ENCODE results near the gene OSBPL9.
"Not testable (repeated sequence)": the region's sequence is repeated elsewhere in the genome, so short reads cannot be mapped to it uniquely, and the experiment has no call there.

OSBPL9 gene

DNA sequence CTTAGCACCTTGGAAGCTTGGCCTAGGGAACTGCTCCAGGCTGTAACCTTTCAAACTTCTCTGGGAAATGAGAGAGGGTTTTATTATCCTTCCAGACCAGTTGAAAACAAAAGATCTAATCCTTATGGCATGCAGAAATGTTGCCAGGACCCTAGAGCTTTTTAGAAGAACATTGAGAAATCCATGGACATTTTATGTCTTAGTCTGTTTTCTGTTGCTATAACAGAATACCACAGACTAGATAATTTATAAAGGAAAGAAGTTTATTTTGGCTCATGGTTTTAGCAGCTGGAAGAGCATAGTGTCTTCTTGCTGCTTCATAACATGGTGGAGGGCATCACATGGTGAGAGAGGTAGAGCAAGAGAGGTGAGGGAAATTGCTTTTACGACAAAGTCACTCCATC is 25.8 kb downstream of the OSBPL9 start:
- TF ChIP-seq, protein P1, sequence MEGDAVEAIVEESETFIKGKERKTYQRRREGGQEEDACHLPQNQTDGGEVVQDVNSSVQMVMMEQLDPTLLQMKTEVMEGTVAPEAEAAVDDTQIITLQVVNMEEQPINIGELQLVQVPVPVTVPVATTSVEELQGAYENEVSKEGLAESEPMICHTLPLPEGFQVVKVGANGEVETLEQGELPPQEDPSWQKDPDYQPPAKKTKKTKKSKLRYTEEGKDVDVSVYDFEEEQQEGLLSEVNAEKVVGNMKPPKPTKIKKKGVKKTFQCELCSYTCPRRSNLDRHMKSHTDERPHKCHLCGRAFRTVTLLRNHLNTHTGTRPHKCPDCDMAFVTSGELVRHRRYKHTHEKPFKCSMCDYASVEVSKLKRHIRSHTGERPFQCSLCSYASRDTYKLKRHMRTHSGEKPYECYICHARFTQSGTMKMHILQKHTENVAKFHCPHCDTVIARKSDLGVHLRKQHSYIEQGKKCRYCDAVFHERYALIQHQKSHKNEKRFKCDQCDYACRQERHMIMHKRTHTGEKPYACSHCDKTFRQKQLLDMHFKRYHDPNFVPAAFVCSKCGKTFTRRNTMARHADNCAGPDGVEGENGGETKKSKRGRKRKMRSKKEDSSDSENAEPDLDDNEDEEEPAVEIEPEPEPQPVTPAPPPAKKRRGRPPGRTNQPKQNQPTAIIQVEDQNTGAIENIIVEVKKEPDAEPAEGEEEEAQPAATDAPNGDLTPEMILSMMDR (IDR thresholded peaks at IDR 0.05) = no peak
- peaks cover 27% of the 10 kb centered on the region for H3K4me1 Mint-ChIP-seq
- peaks cover 11% of the 10 kb centered on the region for H3K9me3 Mint-ChIP-seq
- H3K27me3 Mint-ChIP-seq (ENCODE audit: low read depth, poor library complexity) = no peaks in the 10 kb centered on the region
- peaks cover 31% of the 10 kb centered on the region for H3K36me3 Mint-ChIP-seq (ENCODE audit: low read depth)
- DNase-seq = no peak
- H3K4me3 Mint-ChIP-seq = no peak overlapping the region
- H3K27ac Mint-ChIP-seq = peak overlapping the region; percentile 95

DNA sequence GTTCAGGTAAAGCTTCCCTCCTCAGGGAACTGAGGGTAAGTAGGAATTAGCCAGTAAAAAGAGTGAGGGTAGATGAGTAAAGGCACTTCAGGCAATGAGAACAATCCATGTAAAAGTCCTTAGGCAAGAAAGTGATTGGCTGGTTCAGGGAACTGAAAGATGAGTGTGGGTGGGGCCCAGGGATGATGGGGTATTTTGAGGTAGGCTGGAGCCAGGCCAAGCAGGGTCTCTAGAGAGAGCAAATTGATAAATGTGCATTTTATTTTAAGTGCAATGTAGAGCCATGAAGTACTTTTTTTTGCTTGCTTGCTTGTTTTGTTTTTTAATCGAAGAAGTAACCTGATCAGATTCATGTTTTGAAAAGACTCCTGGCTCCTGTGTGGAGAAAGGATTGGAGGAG is 26.5 kb downstream of the OSBPL9 start:
- Mint-ChIP-seq H3K4me3 (no peak overlapping the region), H3K36me3 (ENCODE audit: low read depth) (peaks cover 31% of the 10 kb centered on the region), H3K4me1 (peaks cover 29% of the 10 kb centered on the region), H3K9me3 (peaks cover 11% of the 10 kb centered on the region), H3K27me3 (ENCODE audit: low read depth, poor library complexity) (no peaks in the 10 kb centered on the region), H3K27ac (peak overlapping the region; percentile 95)
- TF ChIP-seq, protein P1 (IDR thresholded peaks at IDR 0.05) = no peak
- DNase-seq = no peak

DNA sequence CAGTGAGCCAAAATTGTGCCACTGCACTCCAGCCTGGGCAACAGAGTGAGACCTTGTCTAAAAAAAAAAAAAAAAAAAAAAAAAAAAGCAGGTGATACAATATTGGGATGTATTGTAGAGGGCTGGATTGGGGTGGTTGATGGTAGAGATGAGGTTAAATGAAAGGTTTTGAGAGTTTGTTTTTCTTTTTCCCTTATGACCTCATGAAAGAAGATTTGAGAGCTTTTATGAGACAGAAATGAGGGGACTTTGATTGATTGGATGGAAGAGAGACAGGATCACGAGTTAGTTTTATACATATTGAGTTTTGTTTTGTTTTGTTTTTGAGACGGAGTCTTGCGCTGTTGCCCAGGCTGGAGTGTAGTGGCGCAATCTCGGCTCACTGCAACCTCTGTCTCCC is 27.1 kb downstream of the OSBPL9 start:
- Mint-ChIP-seq H3K4me3 (no peak overlapping the region), H3K36me3 (ENCODE audit: low read depth) (peaks cover 31% of the 10 kb centered on the region), H3K4me1 (peaks cover 31% of the 10 kb centered on the region), H3K27ac (no peak overlapping the region), H3K27me3 (ENCODE audit: low read depth, poor library complexity) (no peaks in the 10 kb centered on the region), H3K9me3 (peaks cover 11% of the 10 kb centered on the region)
- TF ChIP-seq, protein P1 (IDR thresholded peaks at IDR 0.05) = no peak
- DNase-seq = no peak

DNA sequence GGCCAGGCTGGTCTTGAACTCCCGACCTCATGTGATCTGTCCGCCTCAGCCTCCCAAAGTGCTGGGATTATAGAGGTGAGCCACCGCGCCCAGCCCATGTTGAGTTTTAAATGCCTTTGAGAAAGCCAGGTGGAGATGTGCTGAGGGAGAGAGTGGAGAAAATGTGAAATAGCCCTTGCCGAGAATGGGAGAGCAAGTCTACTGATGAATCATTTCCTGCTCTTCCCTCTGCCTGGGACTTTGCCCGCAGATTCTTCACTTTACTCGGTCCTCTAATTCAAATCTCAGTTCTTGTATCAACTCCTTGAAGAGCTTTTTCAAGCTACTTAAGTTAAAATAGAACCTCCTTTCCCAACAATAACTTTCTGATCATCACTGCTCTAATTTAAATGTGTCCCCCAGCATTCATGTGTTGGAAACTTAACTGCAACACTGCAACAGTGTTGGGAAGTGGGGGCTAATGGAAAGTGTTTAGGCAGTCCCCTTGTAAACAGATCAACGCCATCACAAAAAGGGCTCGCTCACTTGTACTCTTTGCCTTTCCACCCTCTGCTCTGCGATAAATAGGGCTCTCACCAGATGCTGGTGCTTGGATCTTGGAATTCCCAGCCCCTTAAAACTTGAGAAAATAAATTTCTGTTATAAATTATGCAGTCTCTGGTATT is 27.8 kb downstream of the OSBPL9 start:
- no peak for DNase-seq
- peaks cover 31% of the 10 kb centered on the region for H3K36me3 Mint-ChIP-seq (ENCODE audit: low read depth)
- H3K4me1 Mint-ChIP-seq = peaks cover 36% of the 10 kb centered on the region
- H3K27ac Mint-ChIP-seq = no peak overlapping the region
- TF ChIP-seq, protein P1 (IDR thresholded peaks at IDR 0.05) = no peak
- H3K4me3 Mint-ChIP-seq = no peak overlapping the region
- peaks cover 11% of the 10 kb centered on the region for H3K9me3 Mint-ChIP-seq
- no peaks in the 10 kb centered on the region for H3K27me3 Mint-ChIP-seq (ENCODE audit: low read depth, poor library complexity)

DNA sequence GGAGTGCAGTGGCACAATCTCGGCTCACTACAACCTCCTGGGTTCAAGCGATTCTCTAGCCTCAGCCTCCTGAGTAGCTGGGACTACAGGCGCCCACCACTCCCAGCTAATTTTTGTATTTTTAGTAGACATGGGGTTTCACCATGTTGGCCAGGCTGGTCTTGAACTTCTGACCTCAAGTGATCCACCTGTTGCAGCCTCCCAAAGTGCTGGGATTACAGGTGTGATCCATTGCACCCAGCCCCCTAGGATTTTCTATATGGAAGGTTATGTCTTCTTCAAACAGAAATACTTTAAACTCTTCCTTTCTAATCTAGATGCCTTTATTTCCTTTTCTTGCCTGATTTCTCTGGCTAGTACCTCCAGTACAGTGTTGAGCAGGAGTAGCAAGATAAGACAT is 29.7 kb downstream of the OSBPL9 start:
- H3K4me3 Mint-ChIP-seq; H3K27me3 Mint-ChIP-seq (ENCODE audit: low read depth, poor library complexity); H3K27ac Mint-ChIP-seq; DNase-seq: not testable (repeated sequence)
- H3K4me1 Mint-ChIP-seq = peaks cover 34% of the 10 kb centered on the region
- H3K9me3 Mint-ChIP-seq = peaks cover 11% of the 10 kb centered on the region
- peaks cover 36% of the 10 kb centered on the region for H3K36me3 Mint-ChIP-seq (ENCODE audit: low read depth)

DNA sequence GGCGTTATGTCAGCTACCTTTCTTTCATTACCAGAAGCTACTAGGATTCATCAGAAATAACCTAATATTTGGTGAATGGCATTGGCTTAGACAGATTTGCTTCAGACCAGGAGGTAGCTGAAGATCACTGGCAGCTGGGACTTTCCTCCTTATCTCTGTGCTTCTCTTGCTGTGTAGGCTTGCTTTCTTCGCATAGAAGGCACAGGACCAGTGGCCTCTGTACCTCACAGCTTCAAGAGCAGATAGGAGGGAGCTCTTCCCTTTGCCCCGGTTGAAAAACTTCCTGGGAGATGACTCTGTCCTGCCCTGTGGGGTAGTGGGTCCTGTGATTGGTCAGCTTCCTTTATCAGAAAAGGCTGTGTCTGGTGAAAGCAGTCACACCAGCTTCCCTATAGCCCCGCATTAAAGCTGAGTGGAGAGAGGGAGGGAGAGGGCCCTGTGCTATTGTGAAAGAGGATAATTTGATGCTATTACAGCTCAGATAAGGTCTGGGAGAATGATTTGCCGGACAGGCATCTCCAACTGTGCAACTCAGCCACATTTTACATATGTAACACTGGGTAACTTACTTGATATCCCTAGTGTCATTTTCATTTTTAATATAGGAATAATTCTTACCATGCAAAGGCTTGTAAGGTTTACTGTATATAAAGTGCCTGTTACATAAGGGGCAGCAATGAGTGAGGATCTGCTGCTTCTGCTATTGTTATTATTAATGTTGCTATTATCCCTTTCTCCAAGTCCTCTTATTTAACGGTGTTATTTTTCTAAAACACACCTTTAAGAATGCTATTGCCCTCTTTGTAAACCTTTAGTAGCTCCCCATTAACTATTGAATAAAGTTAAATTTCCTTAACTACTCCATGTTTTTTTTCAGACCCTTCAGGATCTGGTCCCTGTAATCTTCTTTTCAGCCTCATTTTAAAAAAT is 31.6 kb downstream of the OSBPL9 start:
- Mint-ChIP-seq H3K27me3 (ENCODE audit: low read depth, poor library complexity) (no peaks in the 10 kb centered on the region), H3K27ac (peak overlapping the region; percentile 36), H3K4me1 (peaks cover 16% of the 10 kb centered on the region), H3K9me3 (peaks cover 8% of the 10 kb centered on the region), H3K4me3 (no peak overlapping the region), H3K36me3 (ENCODE audit: low read depth) (peaks cover 27% of the 10 kb centered on the region)
- no peak for DNase-seq
- TF ChIP-seq, protein P1 (IDR thresholded peaks at IDR 0.05) = no peak
